Chondrocyte (in vitro differentiated cells): ENCODE results near the gene OR51B4. TPM values are rescaled to one million over a fixed set of nuclear protein-coding genes. Genes with fewer than 3 reads are reported as not detected.

ENCODE experiments used
- DNase-seq: peaks from one replicate; pipeline ENCODE4 v3.0.0; 2021; ENCODE audit warnings: mixed read lengths, low spot score
- H3K27ac Mint-ChIP-seq: one replicate; pipeline ENCODE4 v1.8.0; 2021; ENCODE audit warnings: mild to moderate bottlenecking, moderate library complexity, mixed read lengths; ENCODE audit not compliant: unreplicated experiment
- H3K27me3 Mint-ChIP-seq: 2 replicates; pipeline ENCODE4 v1.8.0; 2021; ENCODE audit warnings: low read depth, mixed read lengths
- H3K36me3 Mint-ChIP-seq: 2 replicates; pipeline ENCODE4 v1.8.0; 2021; ENCODE audit warnings: low read depth, mixed read lengths
- H3K4me1 Mint-ChIP-seq: 2 replicates; pipeline ENCODE4 v1.8.0; 2021; ENCODE audit warnings: low read depth, mild to moderate bottlenecking, mixed read lengths
- H3K4me3 Mint-ChIP-seq: one replicate; pipeline ENCODE4 v1.8.0; 2021; ENCODE audit warnings: mild to moderate bottlenecking, moderate library complexity, mixed read lengths; ENCODE audit not compliant: unreplicated experiment
- H3K9me3 Mint-ChIP-seq: 2 replicates; pipeline ENCODE4 v1.8.0; 2021; ENCODE audit warnings: low read depth, mixed read lengths
- CTCF ChIP-seq: fragments of 200-600 bp; sonication (generic); IDR thresholded peaks from 2 replicates; pipeline ENCODE4 v1.5.0; 2021; ENCODE audit warnings: antibody characterized with exemption, mild to moderate bottlenecking, moderate library complexity
- total RNA-seq: library from RNA; stranded (reverse); gene quantifications from 3 replicates; pipeline ENCODE4 v1.2.1, GENCODE V29; 2021

The OR51B4 gene
- total RNA-seq, 1 donor from 2014 or later, result not detected

- no peaks in the 10 kb centered on the region for H3K9me3 Mint-ChIP-seq
- no peak overlapping the region for H3K27ac Mint-ChIP-seq
- DNase-seq, result no peak
- no peaks in the 10 kb centered on the region for H3K4me1 Mint-ChIP-seq
- no peaks in the 10 kb centered on the region for H3K36me3 Mint-ChIP-seq
- no peak overlapping the region for H3K4me3 Mint-ChIP-seq
- no peak for TF ChIP-seq CTCF
- peaks cover 17% of the 10 kb centered on the region for H3K27me3 Mint-ChIP-seq
Observed at GRCh38 chr11:5252192-5252918, 49.4 kb downstream of the OR51B4 start.

GRCh38 chr11:5251746-5252145 lies 50.0 kb downstream of the OR51B4 start:
- no peak for TF ChIP-seq CTCF
- Mint-ChIP-seq H3K36me3 (no peaks in the 10 kb centered on the region), H3K4me3 (no peak overlapping the region), H3K27ac (no peak overlapping the region), H3K27me3 (peaks cover 17% of the 10 kb centered on the region), H3K4me1 (no peaks in the 10 kb centered on the region), H3K9me3 (no peaks in the 10 kb centered on the region)
- no peak for DNase-seq

Other genes with a start within 250 kb of the OR51B4 start
- gene OR52E2, start 242.3 kb downstream of the OR51B4 start, total RNA-seq, result not detected in 3 replicates
- gene OR52E1, start 232.4 kb downstream of the OR51B4 start, total RNA-seq, result not detected in 3 replicates
- gene OR52A5, start 163.6 kb downstream of the OR51B4 start, total RNA-seq, result not detected in 3 replicates
- gene OR52A1, start 147.2 kb downstream of the OR51B4 start, total RNA-seq, result not detected in 3 replicates
- not detected in 3 replicates for gene OR51V1, start 101.3 kb downstream of the OR51B4 start, total RNA-seq
- not detected in 3 replicates for gene HBB, start 74.9 kb downstream of the OR51B4 start, total RNA-seq
- gene HBD, start 67.5 kb downstream of the OR51B4 start, total RNA-seq, result not detected in 3 replicates
- not detected in 3 replicates for gene HBG1, start 52.1 kb downstream of the OR51B4 start, total RNA-seq
- gene HBG2, start 47.2 kb downstream of the OR51B4 start, total RNA-seq, result not detected in 3 replicates
- not detected in 3 replicates for gene HBE1, start 32.0 kb downstream of the OR51B4 start, total RNA-seq
- gene OR51B2, start 22.4 kb upstream of the OR51B4 start, total RNA-seq, result not detected in 3 replicates
- gene OR51B5, start 41.6 kb upstream of the OR51B4 start, total RNA-seq, result 0.20 TPM in 1 of 3 replicates, not detected in the others
- not detected in 3 replicates for gene OR51B6, start 49.6 kb upstream of the OR51B4 start, total RNA-seq
- gene OR51M1, start 81.9 kb upstream of the OR51B4 start, total RNA-seq, result not detected in 3 replicates
- gene OR51Q1, start 120.2 kb upstream of the OR51B4 start, total RNA-seq, result not detected in 3 replicates
- gene OR51I1, start 139.6 kb upstream of the OR51B4 start, total RNA-seq, result 0.46 TPM in 1 of 3 replicates, not detected in the others
- gene OR51I2, start 147.4 kb upstream of the OR51B4 start, total RNA-seq, result not detected in 3 replicates
- not detected in 3 replicates for gene OR52D1, start 186.7 kb upstream of the OR51B4 start, total RNA-seq
- 0.13 to 0.31 TPM in 2 of 3 replicates, not detected in the other for gene UBQLN3, start 208.0 kb upstream of the OR51B4 start, total RNA-seq
- gene UBQLNL, start 214.8 kb upstream of the OR51B4 start, total RNA-seq, result 0.22 to 0.41 TPM (median 0.23 TPM) in 3 replicates
- gene OR52H1, start 246.6 kb upstream of the OR51B4 start, total RNA-seq, result 0.39 TPM in 1 of 3 replicates, not detected in the others